Activated CD4-positive, alpha-beta T cell treated with anti-CD3 and anti-CD28 coated beads, Interleukin-2, amount 10 ng/mL, durations not matched to agents 7 days and 5 days (primary cell): Measurements from ENCODE around the gene POC1A. TPM values are rescaled to one million over a fixed set of nuclear protein-coding genes. Genes with fewer than 3 reads are reported as not detected.

Experiments
- CTCF ChIA-PET: fragments of 350-600 bp; sonication (Branson Sonifier 250); formaldehyde crosslinking; loops from one replicate; lab custom pipeline; 2021; ENCODE audit warnings: antibody characterized with exemption; lab: Charles Lee
- POLR2A ChIA-PET: fragments of 350-600 bp; sonication (Branson Sonifier 250); formaldehyde crosslinking; loops from one replicate; lab custom pipeline; 2021; ENCODE audit warnings: antibody characterized with exemption; lab: Charles Lee
- DNase-seq: peaks from one replicate; pipeline ENCODE4 v3.0.0-alpha.2; 2020
- H3K27ac Mint-ChIP-seq: one replicate; pipeline ENCODE4 v1.8.0; 2021; ENCODE audit warnings: mild to moderate bottlenecking, moderate library complexity, mixed read lengths
- H3K27me3 Mint-ChIP-seq: one replicate; pipeline ENCODE4 v1.8.0; 2021; ENCODE audit warnings: mixed read lengths
- H3K36me3 Mint-ChIP-seq: one replicate; pipeline ENCODE4 v1.8.0; 2021; ENCODE audit warnings: low read depth, mixed read lengths
- H3K4me1 Mint-ChIP-seq: one replicate; pipeline ENCODE4 v1.8.0; 2021; ENCODE audit warnings: mixed read lengths
- H3K4me3 Mint-ChIP-seq: one replicate; pipeline ENCODE4 v1.8.0; 2021; ENCODE audit warnings: mild to moderate bottlenecking, moderate library complexity, mixed read lengths
- H3K9me3 Mint-ChIP-seq: one replicate; pipeline ENCODE4 v1.8.0; 2021; ENCODE audit warnings: mixed read lengths
- total RNA-seq, 2 experiments: library from RNA; stranded (reverse); gene quantifications; one replicate each; pipeline ENCODE4 v1.2.3, GENCODE V29; 2021

Gene POC1A
- total RNA-seq = 10 to 100 TPM; 26.9 to 28.2 TPM

DNA sequence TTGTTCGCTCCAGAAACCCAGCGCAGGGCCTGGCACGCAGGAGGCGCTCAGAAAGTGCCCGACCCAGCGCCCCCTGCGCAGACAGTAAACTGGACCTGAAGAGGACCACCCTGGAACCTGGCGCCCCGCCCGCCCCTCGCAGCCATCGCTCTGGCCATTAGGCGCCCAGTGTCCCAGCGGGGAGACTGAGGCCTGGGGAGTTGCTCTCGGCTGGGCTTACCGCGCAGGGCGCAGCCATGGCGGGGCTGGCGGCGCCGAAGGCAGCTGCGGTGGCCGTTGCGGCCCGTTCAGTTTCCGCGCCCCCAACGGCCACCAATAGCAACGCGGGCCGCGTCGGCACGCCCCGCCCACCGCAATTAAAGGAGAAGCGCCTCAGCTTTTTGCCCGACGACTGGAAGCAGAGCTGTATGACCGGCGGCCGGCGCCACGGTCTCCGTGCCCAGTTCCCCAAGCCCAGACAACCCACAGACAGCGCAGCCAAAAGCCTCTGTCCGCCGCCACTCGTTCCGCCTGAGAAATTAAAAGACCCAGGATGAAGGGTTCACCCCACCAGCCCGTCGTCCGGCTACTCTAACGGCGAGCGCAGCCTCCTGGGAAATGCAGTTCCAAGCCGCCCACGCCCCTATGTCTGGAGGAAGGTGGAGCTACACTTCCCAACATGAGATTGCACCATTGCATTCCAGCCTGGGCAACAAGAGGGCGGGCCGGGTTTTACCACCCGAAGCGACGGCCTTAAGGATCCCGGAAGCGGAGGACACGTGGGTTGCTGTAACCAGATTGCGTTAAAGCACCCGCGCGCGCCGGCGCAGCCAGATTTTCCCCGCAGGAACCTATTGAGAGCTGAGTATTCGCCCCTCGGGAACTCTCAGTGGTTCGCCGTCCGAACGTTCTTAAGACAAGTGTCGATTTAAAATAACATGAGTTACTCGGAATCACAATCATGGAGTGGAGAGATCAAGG lies at the start of gene POC1A:
Gene POC1A (minus strand): TSS at position 289 of the 960 bp plus-strand sequence. CDS start 51 bp downstream, at position 238.
- H3K9me3 Mint-ChIP-seq = no peaks in the 10 kb centered on the region
- DNase-seq = peak; percentile 93
- POLR2A ChIA-PET = interaction anchor here (1.0 to 1.2 kb wide), 2 partner anchors 134 to 182 kb away, joined by 4 to 5 read pairs; partner anchors contain the start of gene GLYCTK
- peaks cover 31% of the 10 kb centered on the region for H3K4me1 Mint-ChIP-seq
- CTCF ChIA-PET = interaction anchor here (0.6 to 2.9 kb wide), 6 partner anchors 10 to 212 kb away, joined by 3 to 9 read pairs (median 3); partner anchors contain the start of genes PARP3 and RRP9
- H3K27me3 Mint-ChIP-seq = peaks cover 1% of the 10 kb centered on the region
- peak within 1 kb of the TSS; percentile 93 for H3K4me3 Mint-ChIP-seq
- peaks cover under 1% of the 10 kb centered on the region for H3K36me3 Mint-ChIP-seq
- peak within 1 kb of the TSS; percentile 97 for H3K27ac Mint-ChIP-seq

GRCh38 chr3:52203701-52204100 lies 49.5 kb upstream of the POC1A start:
- Mint-ChIP-seq H3K4me1 (peaks cover 54% of the 10 kb centered on the region), H3K9me3 (no peaks in the 10 kb centered on the region), H3K27me3 (no peaks in the 10 kb centered on the region), H3K27ac (no peak overlapping the region), H3K36me3 (peaks cover 84% of the 10 kb centered on the region), H3K4me3 (no peak overlapping the region)
- ChIA-PET CTCF (interaction anchor here (0.8 kb wide), 1 partner anchor 221 kb away, joined by 4 read pairs; no protein-coding TSS in a partner anchor), POLR2A (no interaction called here)
- no peak for DNase-seq

DNA sequence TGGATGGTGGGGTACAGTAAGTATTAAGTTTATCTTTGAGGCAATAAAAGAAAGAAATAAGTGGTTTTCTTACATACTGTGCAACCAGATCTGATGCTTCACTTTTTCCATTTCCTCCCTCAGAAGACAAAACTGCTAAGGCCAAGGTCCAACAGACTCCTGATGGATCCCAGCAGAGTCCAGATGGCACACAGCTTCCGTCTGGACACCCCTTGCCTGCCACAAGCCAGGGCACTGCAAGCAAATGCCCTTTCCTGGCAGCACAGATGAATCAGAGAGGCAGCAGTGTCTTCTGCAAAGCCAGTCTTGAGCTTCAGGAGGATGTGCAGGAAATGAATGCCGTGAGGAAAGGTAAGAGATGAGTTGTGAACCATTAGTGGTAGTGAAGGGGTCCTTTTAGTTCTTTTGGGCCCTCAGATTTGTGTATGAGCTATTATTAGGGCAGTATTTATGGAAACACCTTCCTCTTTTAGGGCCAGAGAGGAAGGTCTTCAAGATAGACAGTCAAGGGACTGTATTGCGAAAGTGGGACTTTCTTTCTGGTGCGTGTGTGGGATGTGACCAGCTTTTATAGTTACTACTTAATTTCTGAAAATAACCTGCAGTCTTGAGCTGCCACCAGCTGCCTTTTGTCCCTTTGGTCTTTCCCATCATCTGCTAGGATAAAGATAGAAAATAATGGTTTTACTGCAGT lies 48.3 kb upstream of the POC1A start:
- H3K4me3 Mint-ChIP-seq = no peak overlapping the region
- H3K9me3 Mint-ChIP-seq = no peaks in the 10 kb centered on the region
- POLR2A ChIA-PET = interaction anchor here (0.5 kb wide), 1 partner anchor 12 kb away, joined by 3 read pairs; no protein-coding TSS in a partner anchor
- no peak overlapping the region for H3K27ac Mint-ChIP-seq
- H3K36me3 Mint-ChIP-seq = peaks cover 73% of the 10 kb centered on the region
- H3K4me1 Mint-ChIP-seq = peaks cover 58% of the 10 kb centered on the region
- DNase-seq = no peak
- CTCF ChIA-PET = interaction anchor here (1.3 to 1.4 kb wide), 2 partner anchors 18 to 147 kb away, joined by 3 to 5 read pairs; no protein-coding TSS in a partner anchor
- no peaks in the 10 kb centered on the region for H3K27me3 Mint-ChIP-seq

- Mint-ChIP-seq H3K36me3 (peaks cover 63% of the 10 kb centered on the region), H3K9me3 (no peaks in the 10 kb centered on the region), H3K27ac (peak overlapping the region; percentile 68), H3K27me3 (no peaks in the 10 kb centered on the region), H3K4me3 (no peak overlapping the region), H3K4me1 (peaks cover 72% of the 10 kb centered on the region)
- ChIA-PET CTCF (interaction anchor here (1.0 to 2.2 kb wide), 7 partner anchors 8 to 228 kb away, joined by 3 to 9 read pairs (median 4); no protein-coding TSS in a partner anchor), POLR2A (no interaction called here)
- no peak for DNase-seq
Measured at GRCh38 chr3:52200981-52201679, 46.9 kb upstream of the POC1A start.

GRCh38 chr3:52198643-52199608 lies 44.7 kb upstream of the POC1A start:
- DNase-seq = no peak
- Mint-ChIP-seq H3K4me1 (peaks cover 56% of the 10 kb centered on the region), H3K9me3 (no peaks in the 10 kb centered on the region), H3K4me3 (peak overlapping the region; percentile 98), H3K27ac (peak overlapping the region; percentile 91), H3K27me3 (no peaks in the 10 kb centered on the region), H3K36me3 (peaks cover 44% of the 10 kb centered on the region)
- CTCF ChIA-PET = no interaction called here
- POLR2A ChIA-PET = no interaction called here

- Mint-ChIP-seq H3K27ac (peak within 1 kb of the TSS; percentile 91), H3K4me3 (peak within 1 kb of the TSS; percentile 98), H3K36me3 (peaks cover 37% of the 10 kb centered on the region), H3K4me1 (peaks cover 52% of the 10 kb centered on the region), H3K27me3 (no peaks in the 10 kb centered on the region), H3K9me3 (no peaks in the 10 kb centered on the region)
- POLR2A ChIA-PET = no interaction called here
- peak; percentile 93 for DNase-seq
- CTCF ChIA-PET = interaction anchor here (0.8 kb wide), 2 partner anchors 11 to 24 kb away, joined by 3 read pairs; no protein-coding TSS in a partner anchor
Measured at GRCh38 chr3:52197842-52198625, 43.8 kb upstream of the POC1A start, which contains the start of gene ALAS1. Gene ALAS1, plus strand, starts transcription at chr3:52198160. Its CDS starts 1,082 bp downstream, at chr3:52199242.

DNA sequence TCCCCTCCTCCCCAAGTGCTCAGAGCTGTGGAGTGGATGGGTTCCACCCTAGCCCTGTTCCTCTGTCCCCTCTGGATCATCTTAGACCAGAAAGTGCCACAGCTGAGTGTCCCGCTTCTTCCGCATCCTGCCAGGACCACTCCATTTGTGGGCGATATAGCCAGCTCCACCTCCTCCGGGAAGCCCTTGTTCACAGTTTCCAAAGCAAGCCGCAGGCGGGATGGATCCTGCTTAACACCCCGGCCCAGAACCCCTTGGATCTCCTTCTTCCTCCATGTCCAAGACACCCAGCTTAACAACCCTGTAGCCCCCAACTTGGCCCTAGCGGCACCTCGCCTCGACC lies 43.2 kb upstream of the POC1A start:
- DNase-seq = no peak
- peak overlapping the region; percentile 98 for H3K4me3 Mint-ChIP-seq
- H3K27me3 Mint-ChIP-seq = no peaks in the 10 kb centered on the region
- peaks cover 31% of the 10 kb centered on the region for H3K36me3 Mint-ChIP-seq
- peak overlapping the region; percentile 91 for H3K27ac Mint-ChIP-seq
- H3K4me1 Mint-ChIP-seq = peaks cover 48% of the 10 kb centered on the region
- no peaks in the 10 kb centered on the region for H3K9me3 Mint-ChIP-seq
- POLR2A ChIA-PET = no interaction called here
- CTCF ChIA-PET = interaction anchor here (0.8 to 1.3 kb wide), 3 partner anchors 11 to 25 kb away, joined by 3 to 7 read pairs (median 3); no protein-coding TSS in a partner anchor

- H3K9me3 Mint-ChIP-seq = no peaks in the 10 kb centered on the region
- no peaks in the 10 kb centered on the region for H3K27me3 Mint-ChIP-seq
- H3K4me1 Mint-ChIP-seq = peaks cover 44% of the 10 kb centered on the region
- peak overlapping the region; percentile 91 for H3K27ac Mint-ChIP-seq
- ChIA-PET POLR2A (no interaction called here), CTCF (interaction anchor here (0.8 to 1.3 kb wide), 4 partner anchors 12 to 25 kb away, joined by 3 to 7 read pairs (median 3); no protein-coding TSS in a partner anchor)
- H3K36me3 Mint-ChIP-seq = peaks cover 27% of the 10 kb centered on the region
- no peak overlapping the region for H3K4me3 Mint-ChIP-seq
- DNase-seq = no peak
Measured at GRCh38 chr3:52196977-52197376, 42.8 kb upstream of the POC1A start.

GRCh38 chr3:52195823-52196331 lies 41.7 kb upstream of the POC1A start:
- no peak for DNase-seq
- Mint-ChIP-seq H3K9me3 (no peaks in the 10 kb centered on the region), H3K4me1 (peaks cover 35% of the 10 kb centered on the region), H3K4me3 (no peak overlapping the region), H3K27ac (peak overlapping the region; percentile 31), H3K27me3 (no peaks in the 10 kb centered on the region), H3K36me3 (peaks cover 16% of the 10 kb centered on the region)
- ChIA-PET CTCF (interaction anchor here (1.0 to 1.4 kb wide), 2 partner anchors 12 to 13 kb away, joined by 3 to 5 read pairs; no protein-coding TSS in a partner anchor), POLR2A (interaction anchor here (0.5 kb wide), 1 partner anchor 20 kb away, joined by 3 read pairs; no protein-coding TSS in a partner anchor)

GRCh38 chr3:52195291-52195597 lies 41.0 kb upstream of the POC1A start:
- no peak overlapping the region for H3K27ac Mint-ChIP-seq
- H3K36me3 Mint-ChIP-seq = peaks cover 12% of the 10 kb centered on the region
- H3K27me3 Mint-ChIP-seq = no peaks in the 10 kb centered on the region
- H3K4me3 Mint-ChIP-seq = no peak overlapping the region
- no peak for DNase-seq
- no peaks in the 10 kb centered on the region for H3K9me3 Mint-ChIP-seq
- ChIA-PET POLR2A (interaction anchor here (0.5 kb wide), 1 partner anchor 19 kb away, joined by 3 read pairs; no protein-coding TSS in a partner anchor), CTCF (interaction anchor here (1.0 to 1.4 kb wide), 2 partner anchors 11 to 13 kb away, joined by 3 to 5 read pairs; no protein-coding TSS in a partner anchor)
- H3K4me1 Mint-ChIP-seq = peaks cover 31% of the 10 kb centered on the region
